HPDE6-E6E7 (cell line): ENCODE measurements around the gene RCVRN.

Experiments used
- DNase-seq: peaks from one replicate; pipeline ENCODE4 v3.0.0; 2011; ENCODE audit warnings: missing footprints; ENCODE audit errors: extremely low spot score

RCVRN gene

GRCh38 chr17:9898812-9899211 is 6.3 kb downstream of the RCVRN start:
- DNase-seq = no peak

GRCh38 chr17:9897372-9897968 is 7.6 kb downstream of the RCVRN start:
- no peak for DNase-seq

- DNase-seq = no peak
Observed at GRCh38 chr17:9895923-9896322, 9.1 kb downstream of the RCVRN start.

GRCh38 chr17:9894231-9894630 is 10.8 kb downstream of the RCVRN start:
- DNase-seq = no peak

GRCh38 chr17:9893411-9894012 is 11.6 kb downstream of the RCVRN start:
- no peak for DNase-seq

GRCh38 chr17:9890124-9890523 is 14.9 kb downstream of the RCVRN start:
- DNase-seq = no peak

- DNase-seq = no peak
Observed at GRCh38 chr17:9887508-9887907, 17.6 kb downstream of the RCVRN start.

- no peak for DNase-seq
Observed at GRCh38 chr17:9886141-9886930, 18.7 kb downstream of the RCVRN start.

GRCh38 chr17:9883451-9883850 is 21.6 kb downstream of the RCVRN start:
- no peak for DNase-seq

- peak; percentile 12 for DNase-seq
Observed at GRCh38 chr17:9880582-9880999, 24.5 kb downstream of the RCVRN start.

GRCh38 chr17:9878786-9879525 is 26.1 kb downstream of the RCVRN start:
- DNase-seq = no peak

GRCh38 chr17:9878356-9878755 is 26.7 kb downstream of the RCVRN start:
- no peak for DNase-seq

GRCh38 chr17:9875441-9875840 is 29.6 kb downstream of the RCVRN start:
- DNase-seq = no peak

GRCh38 chr17:9874722-9875121 is 30.3 kb downstream of the RCVRN start:
- DNase-seq = no peak

- DNase-seq = no peak
Observed at GRCh38 chr17:9872852-9873251, 32.2 kb downstream of the RCVRN start.

- DNase-seq = no peak
Observed at GRCh38 chr17:9868552-9868951, 36.5 kb downstream of the RCVRN start.

GRCh38 chr17:9865586-9865985 is 39.5 kb downstream of the RCVRN start:
- no peak for DNase-seq

- DNase-seq = no peak
Observed at GRCh38 chr17:9862949-9863348, 42.1 kb downstream of the RCVRN start.

- DNase-seq = no peak
Observed at GRCh38 chr17:9862220-9862619, 42.9 kb downstream of the RCVRN start.

- DNase-seq = no peak
Observed at GRCh38 chr17:9860851-9861250, 44.2 kb downstream of the RCVRN start.

- no peak for DNase-seq
Observed at GRCh38 chr17:9859781-9860180, 45.3 kb downstream of the RCVRN start.

- DNase-seq = no peak
Observed at GRCh38 chr17:9855036-9855435, 50.0 kb downstream of the RCVRN start.
